Endothelial cell of umbilical vein (primary cell): ENCODE results near the gene CNNM4. TPM values are rescaled to one million over a fixed set of nuclear protein-coding genes. Genes with fewer than 3 reads are reported as not detected.

Experiments
- BruUV-seq: library from RNA; stranded (reverse); fragments of 400-500 nt; replicated peaks from 2 replicates; lab custom pipeline; 2021; lab: Mats Ljungman, UMichigan
- CTCF ChIA-PET: fragments of 300-600, 350-600 bp; sonication (Branson Sonifier 250); formaldehyde crosslinking; loops from one replicate; lab custom pipeline; 2021; ENCODE audit warnings: antibody characterized with exemption, inconsistent platforms; lab: Charles Lee
- POLR2A ChIA-PET: fragments of 300-600, 350-600 bp; sonication (Branson Sonifier 250); formaldehyde crosslinking; loops from one replicate; lab custom pipeline; 2021; ENCODE audit warnings: antibody characterized with exemption, inconsistent platforms; lab: Charles Lee
- DNase-seq: peaks from one replicate; pipeline ENCODE4 v3.0.0-alpha.2; 2011; ENCODE audit warnings: low read depth, low spot score
- FAIRE-seq: peaks from 2 replicates; lab custom pipeline; 2011; peaks lifted over from hg19 to GRCh38; lab: Jason Lieb, UNC
- H2AFZ ChIP-seq: 2 replicates; pipeline ENCODE4 v1.6.0; 2012; ENCODE audit warnings: low read depth, low read length, control low read depth, inconsistent platforms
- H3K27ac ChIP-seq: 2 replicates; pipeline ENCODE4 v1.5.1; 2011; ENCODE audit warnings: low read depth, mild to moderate bottlenecking, control low read depth, low read length, moderate library complexity; ENCODE audit not compliant: insufficient read depth
- H3K27me3 ChIP-seq, 2 experiments: 2 replicates each; pipeline versions ENCODE4 v1.6.0 to v1.6.1; 2011; ENCODE audit warnings: low read length in 2 of 2, mixed read lengths in 1 of 2; ENCODE audit not compliant: control insufficient read depth in 2 of 2, insufficient read depth in 2 of 2
- H3K36me3 ChIP-seq, 2 experiments: 2 replicates in 1 of 2; 3 replicates in 1 of 2; pipeline ENCODE4 v1.5.1; 2011; ENCODE audit warnings: low read length in 2 of 2, mild to moderate bottlenecking in 1 of 2, moderate library complexity in 1 of 2; ENCODE audit not compliant: control insufficient read depth in 2 of 2, insufficient read depth in 2 of 2; ENCODE audit errors: extremely low read depth in 1 of 2
- H3K4me1 ChIP-seq: 3 replicates; pipeline ENCODE4 v1.5.1; 2011; ENCODE audit warnings: mild to moderate bottlenecking, low read length; ENCODE audit not compliant: control insufficient read depth, insufficient read depth; ENCODE audit errors: extremely low read depth
- H3K4me2 ChIP-seq: 2 replicates; pipeline ENCODE4 v1.6.1; 2011; ENCODE audit warnings: low read length, control low read depth, mixed read lengths; ENCODE audit not compliant: insufficient read depth
- H3K4me3 ChIP-seq, 3 experiments: fragments of 200-600 bp in 1 of 3; sonication (generic), shearing (Covaris generic) in 1 of 3; replicated peaks in 1 of 3; 2 replicates each; pipeline ENCODE4 v1.5.1; 2011 to 2016; ENCODE audit warnings: control low read depth in 3 of 3, low read length in 3 of 3, mild to moderate bottlenecking in 2 of 3, inconsistent platforms in 1 of 3, low read depth in 1 of 3, moderate library complexity in 1 of 3; ENCODE audit not compliant: insufficient read depth in 1 of 3
- H3K79me2 ChIP-seq: 2 replicates; pipeline ENCODE4 v1.6.0; 2012; ENCODE audit warnings: low read length, inconsistent platforms; ENCODE audit not compliant: control insufficient read depth, insufficient read depth
- H3K9ac ChIP-seq: replicated peaks from 2 replicates; pipeline ENCODE3; 2011; ENCODE audit warnings: low read length, control low read depth; ENCODE audit not compliant: insufficient read depth; ENCODE audit errors: extremely low read depth
- H3K9me1 ChIP-seq: replicated peaks from 3 replicates; pipeline ENCODE4 v1.6.0; 2011; ENCODE audit warnings: mild to moderate bottlenecking, low read length; ENCODE audit not compliant: control insufficient read depth, insufficient read depth; ENCODE audit errors: extremely low read depth
- H3K9me3 ChIP-seq: replicated peaks from 2 replicates; pipeline ENCODE4 v1.5.1; 2012; ENCODE audit warnings: low read length, inconsistent platforms; ENCODE audit not compliant: control insufficient read depth, insufficient read depth
- H4K20me1 ChIP-seq: replicated peaks from 2 replicates; pipeline ENCODE3; 2011; ENCODE audit warnings: mild to moderate bottlenecking, low read length; ENCODE audit not compliant: control insufficient read depth, insufficient read depth; ENCODE audit errors: extremely low read depth
- CTCF ChIP-seq, 2 donors: IDR thresholded peaks; 1 replicate in 1 of 2; 2 replicates in 1 of 2; pipeline ENCODE4 v1.5.1; 2011; ENCODE audit warnings: low read length in 2 of 2, mild to moderate bottlenecking in 2 of 2, moderate library complexity in 2 of 2, control low read depth in 1 of 2, inconsistent platforms in 1 of 2, low read depth in 1 of 2; ENCODE audit not compliant: insufficient read depth in 1 of 2; ENCODE audit errors: extremely low read depth in 1 of 2
- EZH2 ChIP-seq: IDR thresholded peaks from 2 replicates; pipeline ENCODE4 v1.6.1; 2012; ENCODE audit warnings: borderline replicate concordance, low read depth, mild to moderate bottlenecking, moderate library complexity, low read length, inconsistent platforms; ENCODE audit not compliant: severe bottlenecking
- FOS ChIP-seq: IDR thresholded peaks from 2 replicates; pipeline ENCODE4 v1.6.1; 2011; ENCODE audit warnings: mild to moderate bottlenecking, low read length, moderate library complexity, borderline replicate concordance; ENCODE audit not compliant: insufficient read depth
- GATA2 ChIP-seq: IDR thresholded peaks from 2 replicates; pipeline ENCODE4 v1.7.0; 2011; ENCODE audit warnings: low read depth, mild to moderate bottlenecking, moderate library complexity, mixed read lengths, low read length; ENCODE audit not compliant: insufficient read length, insufficient read depth
- JUN ChIP-seq: IDR thresholded peaks from 2 replicates; pipeline ENCODE4 v1.6.1; 2011; ENCODE audit warnings: borderline replicate concordance, low read depth; ENCODE audit not compliant: insufficient read length, insufficient read depth
- MAX ChIP-seq: IDR thresholded peaks from 2 replicates; pipeline ENCODE4 v1.6.1; 2011; ENCODE audit not compliant: insufficient read depth, insufficient read length
- MYC ChIP-seq: IDR thresholded peaks from one replicate; pipeline ENCODE4 v1.6.1; 2011; ENCODE audit warnings: mild to moderate bottlenecking, low read depth, low read length
- POLR2A ChIP-seq: IDR thresholded peaks from 2 replicates; pipeline ENCODE4 v1.6.1; 2012; ENCODE audit warnings: low read depth, mild to moderate bottlenecking, control low read depth, low read length
- POLR2AphosphoS5 ChIP-seq: IDR thresholded peaks from 2 replicates; pipeline ENCODE4 v1.6.1; 2012; ENCODE audit warnings: low read depth, mild to moderate bottlenecking, control low read depth, low read length, moderate library complexity; ENCODE audit not compliant: insufficient read depth
- dilution Hi-C: fragments of 300-500 bp; cut with MboI; formaldehyde crosslinking; loops from one replicate; pipeline ENCODE4 v1.15.0; 2019; ENCODE audit warnings: low sequenced_read_pairs; ENCODE audit not compliant: extremely low pct_ligation_motif_present
- intact Hi-C: fragments of 100-400 bp; cut with micrococcal nuclease; formaldehyde crosslinking; loops from one replicate; pipeline ENCODE4 v1.10.0; 2022
- polyA plus RNA-seq, 4 experiments: library from polyadenylated mRNA; depleted of rRNA in 3 of 4; stranded (reverse) in 3 of 4; unstranded in 1 of 4; fragments of >200 nt; gene quantifications; 2 replicates each; pipeline versions ENCODE4 v1.2.1 to v1.2.3, GENCODE V29; 2011 to 2012; ENCODE audit warnings: missing spikeins in 1 of 4
- total RNA-seq: library from RNA; stranded (reverse); gene quantifications from 2 replicates; pipeline ENCODE4 v1.2.3, GENCODE V29; 2021

CNNM4 gene
- total and polyA plus RNA-seq, 2 donors (not counting 3 experiments of a cell fraction or from before 2014, with no cell fraction given) = 4.7 to 5.3 TPM

- no peaks in the 10 kb centered on the region for H3K9me1 ChIP-seq
- TF ChIP-seq POLR2AphosphoS5 (no peak), JUN (no peak), MAX (no peak), EZH2 (no peak), POLR2A (no peak), MYC (no peak), FOS (no peak), GATA2 (no peak), CTCF (IDR thresholded peaks at IDR 0.05; ENCODE audit: extremely low read depth in 1 of 2, insufficient read depth in 1 of 2, low read depth in 1 of 2, low read length in 2 of 2) (no peak)
- H2AFZ ChIP-seq = no peak overlapping the region
- no peak overlapping the region for H3K9ac ChIP-seq
- CTCF ChIA-PET = no interaction called here
- dilution Hi-C loops = no loop called here
- H3K27me3 ChIP-seq = peaks cover 0 to 4% of the 10 kb centered on the region in 2 experiments
- no TSS peak for BruUV-seq
- no peaks in the 10 kb centered on the region for H3K9me3 ChIP-seq
- peak; percentile 12 for FAIRE-seq
- intact Hi-C loops = no loop called here
- H3K4me2 ChIP-seq = no peak overlapping the region
- H3K36me3 ChIP-seq = no peaks in the 10 kb centered on the region
- no peaks in the 10 kb centered on the region for H3K79me2 ChIP-seq
- no peak for DNase-seq
- H3K27ac ChIP-seq = no peak overlapping the region
- H3K4me1 ChIP-seq = no peaks in the 10 kb centered on the region
- no peaks in the 10 kb centered on the region for H4K20me1 ChIP-seq
- H3K4me3 ChIP-seq = no peak overlapping the region
- POLR2A ChIA-PET = no interaction called here
Observed at GRCh38 chr2:96753661-96754282, 6.9 kb upstream of the CNNM4 start.
